ENCODE measurements around the gene SLC26A4.

SLC26A4 gene

DNA sequence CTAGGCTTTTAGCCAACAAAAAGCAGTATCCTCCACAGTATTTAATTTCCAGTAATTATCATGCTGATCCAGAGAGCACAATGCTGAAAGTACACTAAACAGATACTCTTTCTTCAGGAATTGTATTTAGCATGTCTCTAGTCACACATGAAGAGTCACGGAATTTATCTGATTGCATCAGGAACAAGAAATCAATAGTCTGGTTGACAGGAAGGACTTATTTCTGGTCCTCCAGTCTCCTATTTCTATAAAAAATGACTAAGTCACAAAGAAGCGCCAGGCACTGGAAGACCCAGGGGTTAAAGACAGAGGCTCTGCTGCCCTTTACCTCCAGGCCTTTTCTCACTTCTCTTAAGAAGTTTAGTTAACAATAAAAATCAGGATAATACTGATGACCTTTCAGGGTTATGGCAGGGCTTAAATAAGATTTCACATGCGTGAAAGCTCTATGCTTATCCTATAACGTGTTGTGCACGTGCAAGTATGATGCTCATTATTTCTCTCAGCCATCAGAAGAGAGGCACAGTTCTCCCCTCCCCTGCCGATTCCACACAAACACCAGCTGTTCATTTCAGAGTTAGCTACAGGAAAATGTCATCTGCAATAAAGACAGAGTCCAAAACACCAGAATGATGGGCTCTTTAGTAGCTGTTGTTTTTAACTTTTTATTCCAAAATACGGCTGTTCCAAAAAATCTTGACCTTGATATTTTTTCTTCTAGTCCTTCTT is 36.9 kb downstream of the SLC26A4 start:
- DNase-seq, result no peak

DNA sequence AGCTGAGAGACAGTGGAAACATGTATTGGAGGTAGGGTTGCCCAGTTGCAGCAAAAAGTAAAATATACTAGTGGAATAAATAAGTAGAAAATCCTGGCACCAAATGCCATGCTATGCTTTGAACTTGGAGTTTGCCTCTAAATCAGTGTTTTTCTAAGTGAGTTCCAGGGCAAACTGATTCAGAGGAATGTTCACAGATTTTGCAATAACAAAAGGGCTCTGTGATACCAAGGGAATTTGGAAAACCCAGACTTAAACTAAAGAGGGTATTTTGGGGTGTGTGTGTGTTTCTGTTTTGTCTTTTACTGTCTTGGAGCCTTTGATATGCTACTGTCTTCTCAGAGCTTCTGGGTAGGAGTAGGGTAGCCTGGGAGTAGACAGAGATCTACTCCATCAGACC is 39.9 kb downstream of the SLC26A4 start:
- DNase-seq, result no peak

DNA sequence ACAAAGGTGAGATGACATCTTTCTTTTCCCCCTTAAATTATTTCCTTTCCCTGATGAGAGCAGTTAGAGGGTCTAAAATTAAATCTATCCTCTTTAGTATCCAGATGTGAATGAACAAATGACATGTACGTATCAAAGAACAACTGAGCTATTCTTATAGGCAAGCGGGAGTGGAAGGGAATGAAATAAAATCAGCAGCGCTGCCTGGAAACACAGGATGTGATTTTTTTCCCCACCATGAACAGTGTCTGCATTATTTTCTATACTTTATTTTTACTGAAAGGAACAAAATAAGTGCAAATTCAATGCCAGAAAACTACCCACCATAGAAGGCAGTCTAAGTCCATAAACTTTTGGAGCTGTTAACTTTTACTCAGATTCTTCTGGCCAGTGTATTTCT is 40.6 kb downstream of the SLC26A4 start:
- no peak for DNase-seq

DNA sequence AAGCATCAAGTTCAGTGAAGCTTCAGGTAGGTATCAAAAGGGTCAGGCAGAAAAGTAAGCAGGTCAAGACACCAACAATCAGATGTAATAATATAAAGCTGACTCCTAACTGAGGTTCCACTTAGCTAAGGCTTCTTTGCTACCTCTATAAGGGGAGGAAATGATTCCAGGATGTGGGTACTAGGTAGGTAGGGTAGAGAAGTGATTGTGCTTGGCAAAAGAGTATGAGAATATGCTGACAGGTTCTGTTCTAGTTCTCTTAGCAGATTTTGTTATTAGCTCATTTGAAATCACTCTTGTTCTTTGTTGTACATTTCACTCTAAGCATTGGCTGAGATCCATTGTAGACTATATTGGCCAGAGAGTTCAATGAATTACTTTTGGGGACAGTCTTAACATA is 42.6 kb downstream of the SLC26A4 start:
- DNase-seq, result no peak

DNA sequence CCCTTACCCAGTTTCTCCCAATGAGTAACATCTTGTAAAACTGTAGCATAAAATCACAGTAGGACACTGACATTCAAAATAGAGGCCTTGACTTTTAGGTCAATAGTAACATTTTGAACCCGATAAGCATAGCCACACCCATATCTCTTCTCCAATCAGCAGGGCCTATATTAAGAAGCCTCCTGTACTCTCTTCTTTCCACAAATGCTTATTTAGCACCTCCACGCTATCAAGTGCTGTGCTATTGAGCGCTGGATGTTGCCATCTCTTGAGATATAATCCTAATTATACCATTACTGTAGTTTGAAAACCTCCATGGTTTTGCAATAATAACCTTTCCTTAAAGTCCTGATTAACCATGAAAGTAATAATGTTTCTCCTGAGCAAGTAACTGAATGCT is 43.2 kb downstream of the SLC26A4 start:
- DNase-seq, result no peak

DNA sequence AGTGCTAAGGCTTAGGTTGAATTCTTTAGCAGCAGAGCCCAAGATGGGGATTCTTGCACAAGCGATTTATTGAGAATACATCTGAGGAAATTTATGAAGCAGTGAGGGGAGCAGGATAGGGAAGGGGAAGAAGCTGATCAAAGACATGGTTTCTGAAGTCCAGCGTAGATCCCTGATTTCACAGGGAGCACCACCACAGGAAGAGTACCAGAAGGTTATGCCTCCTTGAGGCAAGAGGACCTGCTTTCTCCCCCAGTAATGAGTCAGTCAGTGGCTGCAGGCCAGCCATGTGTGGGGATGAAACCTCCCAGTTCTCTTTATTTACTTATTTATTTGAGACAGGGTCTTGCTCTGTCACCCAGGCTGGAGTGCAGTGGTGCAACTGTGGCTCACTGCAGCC is 48.3 kb downstream of the SLC26A4 start:
- DNase-seq, result no peak

DNA sequence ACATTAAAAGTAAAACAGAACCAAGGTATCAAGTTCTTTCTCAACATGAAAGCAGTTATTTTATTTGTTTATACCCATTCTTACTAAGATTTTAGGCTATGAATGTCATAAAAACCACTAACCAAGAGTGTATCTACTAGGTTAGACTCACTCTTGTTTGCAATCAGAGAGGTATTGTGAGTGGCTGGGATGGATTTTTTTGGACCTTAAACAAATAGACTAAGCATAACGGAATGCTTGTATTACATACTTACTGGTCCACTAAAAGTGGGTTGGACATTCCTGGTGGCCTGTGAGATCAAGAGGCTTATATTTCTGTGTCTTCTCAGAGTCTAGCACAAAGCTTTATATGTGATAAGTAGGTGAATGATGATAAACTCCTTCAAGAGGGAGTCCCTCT is 50.7 kb downstream of the SLC26A4 start:
- no peak for DNase-seq

DNA sequence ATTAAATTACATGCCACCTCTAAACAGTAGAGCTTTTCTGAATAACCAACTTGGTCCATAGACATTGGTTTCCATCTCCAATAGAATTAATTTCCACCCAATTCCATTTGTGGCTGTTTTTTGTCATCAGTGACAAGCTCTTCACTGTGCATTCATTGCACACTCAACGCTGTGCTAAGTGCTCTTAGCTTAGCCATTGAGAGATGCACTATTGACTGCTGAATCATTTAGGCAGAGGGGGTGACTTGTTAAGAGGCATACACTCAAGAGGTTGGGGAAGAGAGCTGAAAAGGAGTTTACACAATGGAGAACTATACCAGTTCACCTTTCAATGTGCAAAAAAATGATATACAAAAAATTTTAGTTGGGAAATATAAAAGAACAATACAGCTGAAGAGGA is 51.4 kb downstream of the SLC26A4 start:
- no peak for DNase-seq

DNA sequence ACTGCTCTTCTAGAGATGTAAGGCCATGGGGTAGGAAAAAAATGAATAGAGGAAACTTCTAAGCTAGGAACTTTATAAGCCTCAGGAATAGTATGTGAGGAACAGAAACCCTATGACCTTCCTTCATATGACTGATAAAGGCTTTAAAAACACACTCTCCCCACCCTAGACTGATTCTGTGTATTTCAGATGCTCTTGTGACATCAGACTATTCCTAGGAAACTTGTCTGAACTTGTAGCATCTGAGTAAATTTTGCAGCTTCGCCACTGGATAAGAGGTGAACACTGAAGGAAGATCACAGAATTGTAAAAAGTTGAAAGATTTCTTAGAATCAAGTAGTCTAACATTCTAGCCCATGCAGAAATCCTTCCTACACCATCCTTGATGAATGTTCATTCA is 52.3 kb downstream of the SLC26A4 start:
- DNase-seq, result no peak

DNA sequence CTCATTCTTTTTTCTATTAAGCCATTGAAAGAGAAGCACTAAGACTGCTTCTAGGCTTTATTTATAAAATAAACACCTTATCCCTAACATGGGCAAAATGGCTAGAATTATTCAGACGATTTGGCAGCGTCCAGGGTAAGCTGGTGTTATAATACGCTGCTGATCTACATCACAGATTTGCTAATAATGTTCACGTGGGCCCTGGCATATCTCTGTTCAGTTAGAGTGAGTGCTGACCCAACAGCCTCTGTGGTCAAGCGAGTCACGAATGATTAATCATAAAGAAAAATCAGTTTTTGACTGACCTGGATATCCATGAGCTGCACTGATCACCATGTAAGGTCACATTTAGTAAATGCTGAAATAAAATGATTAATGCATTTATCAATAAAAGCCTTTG is 54.9 kb downstream of the SLC26A4 start:
- DNase-seq, result no peak

DNA sequence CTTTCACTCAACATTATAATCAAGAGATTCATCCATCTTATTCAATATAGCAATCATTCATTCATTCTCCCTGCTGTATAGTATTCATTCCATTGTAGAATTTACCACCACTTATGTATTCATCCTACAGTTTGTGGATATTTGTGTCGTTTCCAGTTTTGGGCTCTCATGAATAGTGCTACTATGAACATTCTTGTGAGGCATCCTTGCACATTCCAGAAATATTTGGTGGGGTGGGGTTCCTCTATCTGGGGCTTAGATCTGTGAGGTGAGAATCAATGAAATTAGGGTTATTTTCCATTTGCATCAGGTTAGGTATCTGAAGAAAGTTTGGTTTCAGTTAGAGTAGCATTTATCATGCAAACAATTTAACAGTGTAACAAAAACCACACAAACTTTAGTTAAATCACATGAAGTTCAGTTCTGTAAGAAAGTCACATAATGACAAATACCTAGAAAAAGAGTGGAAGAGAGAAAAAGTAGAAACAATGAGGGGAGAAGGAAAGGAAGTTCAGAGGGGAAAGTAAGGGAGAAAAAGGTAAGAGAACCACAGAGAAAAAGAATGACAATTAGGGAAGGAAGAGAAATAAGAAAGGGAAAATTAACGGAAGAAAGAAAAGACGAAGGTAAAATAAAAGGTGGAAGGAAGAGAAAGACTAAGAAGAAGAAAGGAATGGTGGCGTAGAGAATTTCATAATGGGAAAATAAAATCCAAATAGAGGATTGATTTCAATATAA is 58.0 kb downstream of the SLC26A4 start:
- no peak for DNase-seq

DNA sequence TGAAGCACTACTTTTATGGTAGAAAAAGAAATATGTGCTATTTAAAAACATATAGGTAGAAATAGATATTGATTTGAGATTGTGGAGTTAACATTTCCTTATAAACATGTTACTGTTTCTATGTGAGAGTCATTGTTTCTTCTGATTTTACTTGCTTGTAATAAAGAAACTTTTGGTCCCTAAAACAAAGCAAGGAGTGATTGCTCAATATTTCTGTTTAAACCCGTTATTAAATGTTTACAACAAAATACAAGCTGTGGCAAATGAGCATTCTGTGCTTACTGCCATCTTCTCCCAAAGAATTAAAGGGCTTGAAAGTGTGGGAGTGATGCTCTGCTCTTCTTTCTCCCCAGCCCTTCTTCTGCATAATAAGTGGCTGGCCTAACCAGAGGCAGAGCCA is 60.7 kb downstream of the SLC26A4 start:
- no peak for DNase-seq

DNA sequence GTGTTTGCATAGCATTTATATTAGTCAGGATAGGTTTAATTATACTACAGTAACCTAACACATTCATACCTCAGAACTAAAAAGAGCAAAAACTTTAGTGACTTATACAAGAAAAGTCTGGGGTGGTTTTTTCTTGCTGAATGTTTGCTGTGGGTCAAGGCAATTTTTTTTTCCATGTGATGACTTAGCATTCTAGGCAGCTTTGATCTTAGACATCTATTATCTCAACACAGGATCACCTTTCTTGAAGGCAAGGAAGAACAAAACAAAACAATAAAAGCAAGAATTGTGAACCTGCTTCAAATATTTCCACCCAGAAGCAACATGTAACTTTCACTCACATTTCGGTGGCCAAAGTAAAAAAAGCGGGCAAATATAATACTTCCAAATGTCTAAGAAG is 62.6 kb downstream of the SLC26A4 start:
- no peak for DNase-seq

DNA sequence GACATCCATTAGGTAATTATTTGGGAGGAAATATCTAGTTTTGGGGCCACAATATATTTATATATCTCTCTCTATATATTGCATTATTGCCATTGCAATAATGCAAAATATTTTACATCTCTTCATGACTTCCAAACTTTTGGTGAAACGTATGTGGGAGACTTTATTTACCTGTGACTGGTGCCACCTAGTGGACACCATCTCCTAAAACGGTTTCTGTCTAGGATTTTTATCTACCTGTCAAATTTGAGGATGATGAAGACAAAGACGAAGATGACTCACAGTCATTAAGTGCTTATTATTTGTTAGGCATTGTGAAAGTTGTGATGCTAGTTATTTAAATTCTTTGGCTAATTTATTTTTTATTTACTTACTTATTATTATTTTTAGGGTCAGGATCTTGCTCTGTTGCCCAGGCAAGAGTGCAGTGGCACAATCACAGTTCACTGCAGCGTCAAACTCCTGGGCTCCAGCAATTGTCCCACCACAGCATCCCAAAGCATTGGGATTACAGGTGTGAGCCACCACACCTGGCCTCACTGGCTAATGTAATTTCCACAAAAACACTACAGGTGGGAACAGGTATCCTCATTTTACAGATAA is 64.6 kb downstream of the SLC26A4 start:
- peak; percentile 30 for DNase-seq

DNA sequence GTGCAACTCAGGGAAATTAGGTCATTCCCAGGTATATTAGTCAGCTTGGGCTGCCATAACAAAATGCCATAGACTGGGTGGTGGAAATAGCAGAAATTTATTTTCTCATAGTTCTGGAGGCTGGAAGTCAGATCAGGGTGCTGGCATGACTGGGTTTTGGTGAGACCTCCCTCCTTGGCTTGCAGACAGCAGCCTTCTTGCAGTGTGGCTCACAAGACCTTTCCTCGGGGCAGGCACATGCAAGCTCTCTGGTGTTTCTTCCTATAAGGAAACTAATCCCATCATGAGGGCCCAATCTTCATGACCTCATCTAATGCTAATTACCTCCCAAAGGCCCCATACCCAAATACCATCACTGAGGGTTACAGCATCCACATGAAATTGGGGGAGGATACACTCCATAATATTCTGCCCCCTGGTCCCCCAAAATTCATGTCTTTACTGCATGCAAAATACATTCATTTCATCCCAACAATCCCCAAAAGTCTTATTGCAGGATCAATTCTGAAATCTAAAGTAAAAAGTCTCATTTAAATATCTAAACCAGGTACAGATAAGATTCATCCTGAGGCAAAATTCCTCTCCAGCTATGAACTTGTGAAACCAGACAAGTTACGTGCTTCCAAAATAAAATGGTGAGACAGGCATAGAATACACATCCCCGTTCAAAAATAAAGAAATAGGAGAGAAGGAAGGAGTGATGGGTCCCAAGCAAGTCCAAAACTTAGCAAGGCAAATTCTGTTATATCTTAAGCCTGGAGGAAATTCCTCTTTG is 65.9 kb downstream of the SLC26A4 start:
- DNase-seq, result no peak

DNA sequence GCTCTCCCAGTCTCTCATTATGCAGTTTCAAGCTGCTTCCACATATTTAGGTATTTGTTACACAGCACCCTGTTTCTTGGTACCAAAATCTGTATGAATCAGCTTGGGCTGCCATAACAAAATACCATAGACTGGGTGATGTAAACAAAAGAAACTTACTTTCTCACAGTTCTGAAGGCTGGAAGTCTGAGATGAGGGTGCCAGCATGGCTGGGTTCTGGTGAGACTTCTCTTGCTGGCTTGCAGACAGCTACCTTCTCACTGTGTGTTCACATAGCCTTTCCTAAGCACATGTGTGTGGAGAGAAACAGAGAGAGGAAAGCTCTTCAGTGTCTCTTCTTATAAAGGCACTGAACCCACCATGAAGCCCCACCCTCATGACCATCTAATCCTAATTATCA is 67.6 kb downstream of the SLC26A4 start:
- DNase-seq, result no peak

DNA sequence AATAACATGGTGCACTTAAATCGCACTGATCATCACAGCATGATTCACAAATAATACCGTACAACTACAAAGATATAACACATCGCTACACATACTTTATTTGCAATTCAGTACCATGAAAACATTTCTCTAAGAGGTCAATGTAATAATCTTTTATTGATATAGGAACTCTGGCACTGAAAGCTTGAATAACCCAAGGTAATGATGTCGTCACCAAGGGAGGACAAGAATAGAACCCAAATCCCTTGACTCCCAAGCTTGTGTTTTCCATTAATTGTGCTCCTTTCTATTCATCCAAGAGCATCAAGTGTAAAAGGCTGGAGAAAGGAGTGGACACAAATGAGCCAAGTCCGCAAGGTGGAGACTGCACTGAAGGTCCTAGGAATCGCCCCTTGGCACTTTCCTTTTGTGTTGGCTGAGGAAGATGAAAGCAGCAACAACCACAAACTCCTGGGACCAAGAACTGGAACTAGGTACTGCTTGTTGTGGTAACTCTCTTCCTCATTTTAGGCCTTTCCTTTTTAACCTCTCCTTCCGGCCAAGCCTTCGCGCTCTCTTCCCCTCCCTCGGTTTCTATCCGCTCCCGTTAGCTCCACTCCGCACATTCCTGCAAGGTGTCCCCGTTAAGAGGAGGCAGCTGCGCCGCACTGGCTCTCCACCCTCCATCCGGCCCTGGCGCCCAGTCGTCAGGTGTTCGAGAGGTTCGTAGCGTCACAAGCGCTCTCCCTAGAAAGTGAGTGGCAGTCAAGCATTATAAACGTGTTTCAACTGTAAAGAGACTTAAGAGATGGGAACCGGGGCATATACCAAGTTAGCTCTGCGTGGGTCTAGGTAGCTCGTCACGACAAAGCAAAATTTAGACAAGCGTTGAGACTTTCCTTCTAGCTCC is 82.3 kb downstream of the SLC26A4 start:
- peak; percentile 48 for DNase-seq

DNA sequence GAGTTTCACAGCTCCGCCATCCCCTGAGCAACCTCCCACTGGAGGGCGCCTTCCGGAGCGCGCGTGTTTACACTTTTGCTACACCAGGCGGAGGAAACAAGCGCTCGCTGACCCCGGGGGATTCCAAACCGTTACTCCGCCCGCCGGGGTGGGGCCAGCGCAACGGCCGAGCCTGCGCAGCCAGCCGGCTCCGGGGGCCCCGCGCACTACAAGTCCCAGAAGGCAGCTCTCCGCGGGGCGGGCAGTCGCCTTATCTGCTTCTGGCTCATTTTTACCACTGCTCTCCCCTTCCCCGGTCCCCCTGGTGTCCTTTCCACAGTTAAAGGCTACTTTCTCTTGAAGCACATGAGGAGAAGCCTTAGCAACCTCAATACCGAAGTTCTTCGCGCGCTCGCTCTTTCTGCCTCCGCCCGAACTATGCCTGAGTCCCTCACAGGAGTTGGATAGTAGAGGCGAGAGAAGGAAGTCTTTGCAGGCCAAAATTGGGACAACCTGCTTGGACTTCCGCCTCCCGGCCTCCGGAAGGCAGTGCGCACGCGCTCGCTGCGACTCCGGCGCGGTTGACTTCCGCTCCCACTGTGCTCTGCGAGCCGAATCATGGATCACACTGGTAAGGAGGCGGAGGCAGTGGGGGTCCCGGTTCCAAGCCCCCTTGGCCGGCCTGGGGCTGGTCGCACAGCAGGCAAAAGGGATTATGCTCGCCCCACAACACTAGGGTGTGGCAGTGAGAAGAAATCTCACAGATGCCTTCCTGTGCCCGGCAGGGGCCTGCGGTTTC is 83.1 kb downstream of the SLC26A4 start, which contains the start of gene CBLL1:
Gene CBLL1 (plus strand): TSS at position 576 of the 778 bp plus-strand sequence. CDS start 22 bp downstream, at position 598.
- peak; percentile 90 for DNase-seq

DNA sequence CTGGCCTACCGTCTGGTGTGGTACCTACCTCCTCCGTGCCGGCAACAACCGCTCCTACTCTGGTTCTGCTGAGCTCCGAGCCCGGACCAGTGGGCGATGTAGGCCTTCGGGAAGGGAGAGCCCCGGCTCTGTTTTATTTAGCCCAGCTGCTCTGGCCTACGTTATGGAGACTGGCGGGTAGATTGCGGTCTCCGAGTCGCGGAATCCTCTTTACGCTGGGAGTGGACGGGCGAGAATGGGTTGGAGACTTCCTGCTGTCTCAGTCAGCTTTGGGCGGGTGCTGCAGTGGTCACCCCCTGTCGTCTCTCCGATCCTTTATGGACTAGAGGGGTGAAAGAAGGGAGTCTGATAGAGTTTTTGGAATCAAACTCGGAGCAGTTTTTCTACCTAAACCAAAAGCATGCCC is 83.7 kb downstream of the SLC26A4 start:
- DNase-seq, result no peak

DNA sequence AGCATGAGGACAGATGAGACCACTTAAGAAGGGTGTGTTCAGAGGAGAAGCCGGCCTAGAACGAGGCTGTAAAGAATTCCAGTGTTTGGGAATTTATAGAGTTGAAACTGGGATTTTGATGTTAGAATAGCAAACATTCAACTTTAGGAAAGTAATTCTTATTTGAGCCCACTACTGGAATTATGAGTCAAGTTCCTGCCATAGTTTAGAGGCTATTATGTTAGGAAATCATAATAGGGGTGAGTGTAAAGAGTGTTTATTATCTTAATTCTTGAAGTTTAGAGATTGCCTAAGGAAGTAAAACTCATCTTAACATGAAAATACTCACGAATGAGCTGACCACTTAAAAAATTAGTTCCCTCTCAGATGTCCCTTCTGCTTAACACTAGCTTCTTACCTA is 85.4 kb downstream of the SLC26A4 start:
- no peak for DNase-seq

DNA sequence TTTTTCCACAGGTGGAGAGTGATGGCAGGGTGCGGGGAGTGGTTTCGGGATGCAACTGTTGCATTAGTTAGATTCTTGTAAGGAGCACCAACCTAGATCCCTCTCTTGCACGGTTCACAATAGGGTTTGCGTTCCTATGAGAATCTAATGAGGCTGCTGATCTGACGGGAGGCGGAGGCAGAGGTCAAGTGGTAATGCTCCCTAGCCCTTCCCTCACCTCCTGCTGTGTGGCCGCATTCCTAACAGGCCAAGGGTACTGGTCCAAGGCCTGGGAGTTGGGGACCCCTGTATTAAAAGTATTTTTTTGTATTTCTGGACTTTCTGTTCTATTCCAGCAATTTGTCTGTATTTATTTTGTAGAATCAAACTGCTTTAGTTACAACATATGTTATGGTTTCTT is 90.5 kb downstream of the SLC26A4 start:
- DNase-seq, result no peak

DNA sequence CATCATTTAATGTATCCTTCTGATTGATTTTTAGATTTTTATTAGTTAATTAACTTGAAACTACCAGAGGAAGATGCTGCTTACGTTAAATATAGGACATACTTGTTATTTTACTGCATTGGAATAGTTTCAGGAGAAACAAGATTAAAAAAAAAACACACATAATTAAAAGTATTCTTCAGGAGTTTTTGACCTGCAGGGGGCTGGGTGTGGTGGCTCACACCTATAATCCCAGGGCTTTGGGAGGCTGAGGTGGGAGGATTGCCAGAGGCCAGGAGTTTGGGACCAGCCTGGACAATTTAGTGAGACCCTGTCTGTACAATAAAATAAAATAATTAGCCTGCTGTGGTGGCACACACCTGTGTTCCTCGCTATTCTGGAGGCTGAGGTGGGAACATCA is 94.0 kb downstream of the SLC26A4 start:
- DNase-seq, result no peak
